Suprapubic skin (tissue), 4 donors: Measurements from ENCODE around the gene BICD1. TPM values are rescaled to one million over a fixed set of nuclear protein-coding genes. Genes with fewer than 3 reads are reported as not detected.

ENCODE experiments used
- DNase-seq, 2 donors: peaks; one replicate each; pipeline ENCODE4 v3.0.0-alpha.2; 2019; ENCODE audit warnings: low spot score in 2 of 2
- H3K27ac ChIP-seq: fragments of 200-600 bp; sonication (generic); one replicate; pipeline ENCODE4 v1.5.1; 2019
- H3K27me3 ChIP-seq: fragments of 200-600 bp; sonication (generic); one replicate; pipeline ENCODE4 v1.5.1; 2019
- H3K36me3 ChIP-seq: fragments of 200-600 bp; sonication (generic); one replicate; pipeline ENCODE4 v1.5.1; 2019
- H3K4me1 ChIP-seq: fragments of 200-600 bp; sonication (generic); one replicate; pipeline ENCODE4 v1.5.1; 2019
- H3K4me3 ChIP-seq: fragments of 200-600 bp; sonication (generic); one replicate; pipeline ENCODE4 v1.5.1; 2019; ENCODE audit warnings: mild to moderate bottlenecking
- H3K9me3 ChIP-seq: fragments of 200-600 bp; sonication (generic); one replicate; pipeline ENCODE4 v1.5.1; 2019
- CTCF ChIP-seq, 2 donors: fragments of 200-600 bp in 1 of 2; fragments of 450-650 bp in 1 of 2; sonication (generic) in 1 of 2; IDR thresholded peaks; one replicate each; pipeline ENCODE4 v1.5.1; 2016 to 2019; ENCODE audit warnings: antibody characterized with exemption in 2 of 2, mild to moderate bottlenecking in 1 of 2, moderate library complexity in 1 of 2
- EP300 ChIP-seq: sonication (generic); formaldehyde crosslinking; IDR thresholded peaks from one replicate; pipeline ENCODE4 v1.6.1; 2017; ENCODE audit warnings: antibody characterized with exemption
- POLR2A ChIP-seq, 2 donors: fragments of 450-650 bp; IDR thresholded peaks; one replicate each; pipeline ENCODE4 v1.6.1; 2017; ENCODE audit warnings: antibody characterized with exemption in 2 of 2, mild to moderate bottlenecking in 2 of 2, moderate library complexity in 2 of 2
- POLR2AphosphoS5 ChIP-seq, 3 donors: sonication (generic); formaldehyde crosslinking; IDR thresholded peaks; one replicate each; pipeline ENCODE4 v1.6.1; 2017; ENCODE audit warnings: antibody characterized with exemption in 3 of 3
- WGBS: methylation state at CpG from one replicate; pipeline ENCODE4 v1.1.5; 2018; 5-methylcytosine and 5-hydroxymethylcytosine counted together
- total RNA-seq, 4 donors: library from RNA; depleted of rRNA; stranded (reverse); fragments of >200 nt; gene quantifications; one replicate each; pipeline ENCODE4 v1.1.0, GENCODE V29; 2016

BICD1 gene
- total RNA-seq, 4 donors from 2014 or later: 1.5 to 5.4 (median 2.5) TPM

DNA sequence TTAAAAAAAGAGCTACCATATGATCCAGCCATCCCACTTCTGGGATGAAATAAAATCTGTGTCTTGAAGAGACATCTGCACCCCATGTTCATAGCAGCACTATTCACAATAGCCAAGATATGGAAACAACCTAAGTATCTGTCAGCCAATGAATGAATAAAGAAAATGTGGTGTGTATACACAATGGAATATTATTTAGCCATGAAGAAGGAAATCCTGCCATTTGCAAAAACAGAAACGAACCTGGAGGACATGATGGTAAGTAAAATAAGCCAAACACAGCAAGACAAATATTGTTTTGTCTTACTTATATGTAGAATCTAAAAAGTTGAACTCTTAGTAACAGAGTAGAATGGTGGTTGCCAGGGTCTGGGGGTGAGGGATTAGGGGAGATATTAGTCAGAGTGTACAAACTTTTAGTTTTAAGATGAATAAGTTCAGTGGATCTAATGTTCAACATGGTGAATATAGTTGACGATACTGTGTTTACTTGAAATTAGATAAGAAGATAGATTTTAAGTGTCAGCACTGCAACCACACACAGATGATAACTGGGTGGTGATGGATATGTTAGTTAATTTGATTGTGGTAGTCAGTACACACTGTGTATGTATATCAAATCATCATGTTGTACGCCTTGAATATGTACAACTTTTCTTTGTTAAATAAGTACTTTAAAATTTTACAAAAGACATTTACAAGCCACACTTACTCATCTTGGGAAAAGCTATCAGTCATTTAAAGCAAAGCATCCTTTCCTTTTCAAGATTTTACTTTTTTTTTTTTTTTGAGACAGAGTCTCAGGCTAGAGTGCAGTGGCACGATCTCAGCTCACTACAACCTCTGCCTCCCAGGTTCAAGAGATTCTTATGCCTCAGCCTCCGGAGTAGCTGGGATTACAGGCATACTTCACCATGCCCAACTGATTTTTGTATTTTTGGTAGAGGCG lies 89.9 kb downstream of the BICD1 start:
- Histone ChIP-seq H3K9me3 (peaks cover 8% of the 10 kb centered on the region), H3K4me3 (no peak overlapping the region), H3K4me1 (no peaks in the 10 kb centered on the region), H3K27me3 (no peaks in the 10 kb centered on the region), H3K36me3 (no peaks in the 10 kb centered on the region), H3K27ac (no peak overlapping the region)
- no peak for TF ChIP-seq POLR2AphosphoS5 (IDR thresholded peaks at IDR 0.05)
- TF ChIP-seq POLR2A (IDR thresholded peaks at IDR 0.05): no peak
- TF ChIP-seq EP300: no peak
- TF ChIP-seq CTCF (IDR thresholded peaks at IDR 0.05): no peak
- DNase-seq: no peak
- 94% methylated on average over 6 of the region's 6 CpGs for WGBS

DNA sequence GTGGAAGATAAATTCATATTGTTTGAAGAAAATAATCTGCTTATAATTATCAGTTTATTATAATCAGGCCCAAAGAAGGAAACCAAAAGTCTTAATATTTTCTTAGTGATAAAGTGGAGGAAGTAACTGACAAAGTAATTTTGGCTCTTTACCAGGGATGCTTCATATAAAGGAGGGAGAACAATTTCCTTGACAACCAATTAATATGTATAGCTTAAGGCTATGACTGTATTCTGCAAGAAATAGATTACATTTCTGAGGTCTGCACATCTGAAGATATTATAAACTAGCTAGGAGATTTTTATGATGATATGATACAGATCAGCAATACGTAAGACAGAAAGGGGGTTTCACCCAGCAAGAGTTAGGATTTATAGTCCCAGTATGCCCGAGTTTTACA lies 90.8 kb downstream of the BICD1 start:
- Histone ChIP-seq H3K36me3 (no peaks in the 10 kb centered on the region), H3K4me3 (no peak overlapping the region), H3K27ac (no peak overlapping the region), H3K4me1 (no peaks in the 10 kb centered on the region), H3K9me3 (peaks cover 8% of the 10 kb centered on the region), H3K27me3 (no peaks in the 10 kb centered on the region)
- 54% methylated on average over 2 of the region's 2 CpGs for WGBS
- TF ChIP-seq POLR2AphosphoS5 (IDR thresholded peaks at IDR 0.05) (no peak), POLR2A (IDR thresholded peaks at IDR 0.05) (no peak), CTCF (IDR thresholded peaks at IDR 0.05) (no peak), EP300 (no peak)
- DNase-seq: no peak

DNA sequence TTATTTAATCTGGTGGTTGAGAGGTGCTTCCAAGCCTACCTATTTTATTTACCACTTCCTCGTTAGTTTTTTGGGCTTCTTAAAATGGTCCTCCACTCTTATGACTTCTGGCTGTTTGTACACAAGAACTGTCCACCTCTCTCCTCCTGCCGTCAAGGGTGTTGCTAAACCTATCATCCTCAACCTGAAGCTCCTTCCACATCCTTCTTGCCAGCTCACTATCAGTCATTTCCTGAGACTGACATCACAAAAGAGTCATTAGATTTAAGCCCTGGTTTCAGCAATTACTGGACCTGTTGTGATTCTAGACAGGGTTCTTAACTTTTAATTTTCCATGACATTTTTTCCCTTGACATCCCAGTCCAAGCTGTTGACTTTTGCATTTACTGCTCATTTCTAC lies 91.9 kb downstream of the BICD1 start:
- Histone ChIP-seq H3K9me3 (peaks cover 8% of the 10 kb centered on the region), H3K27ac (no peak overlapping the region), H3K4me1 (no peaks in the 10 kb centered on the region), H3K36me3 (no peaks in the 10 kb centered on the region), H3K27me3 (no peaks in the 10 kb centered on the region), H3K4me3 (no peak overlapping the region)
- TF ChIP-seq POLR2AphosphoS5 (IDR thresholded peaks at IDR 0.05) (no peak), EP300 (no peak), POLR2A (IDR thresholded peaks at IDR 0.05) (no peak), CTCF (IDR thresholded peaks at IDR 0.05) (no peak)
- DNase-seq: no peak
- WGBS: 87% methylated on average over 2 of the region's 2 CpGs

DNA sequence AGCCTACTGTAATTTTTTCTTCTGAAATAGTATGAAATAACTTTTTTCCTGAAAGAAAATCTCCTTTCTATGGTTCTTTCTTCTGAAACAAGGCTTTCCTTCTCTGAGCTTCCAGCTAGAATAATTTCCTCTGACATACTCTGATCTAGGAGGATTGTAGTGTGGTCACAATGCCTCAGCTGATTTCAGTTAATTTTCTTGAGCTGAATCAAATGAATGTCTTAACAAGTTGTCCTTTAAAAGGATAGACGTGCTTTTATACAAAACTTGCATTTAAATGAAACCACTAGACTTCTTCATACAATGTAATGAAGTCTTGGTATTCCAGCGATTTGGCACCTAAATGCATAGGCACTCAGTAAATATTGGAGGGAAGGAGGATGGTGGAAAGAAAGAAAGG lies 94.4 kb downstream of the BICD1 start:
- Histone ChIP-seq H3K27ac (no peak overlapping the region), H3K9me3 (no peaks in the 10 kb centered on the region), H3K36me3 (no peaks in the 10 kb centered on the region), H3K27me3 (no peaks in the 10 kb centered on the region), H3K4me3 (no peak overlapping the region), H3K4me1 (no peaks in the 10 kb centered on the region)
- WGBS: 74% methylated on average over 2 of the region's 2 CpGs
- no peak for DNase-seq
- no peak for TF ChIP-seq POLR2A (IDR thresholded peaks at IDR 0.05)
- no peak for TF ChIP-seq POLR2AphosphoS5 (IDR thresholded peaks at IDR 0.05)
- no peak for TF ChIP-seq EP300
- no peak for TF ChIP-seq CTCF (IDR thresholded peaks at IDR 0.05)

DNA sequence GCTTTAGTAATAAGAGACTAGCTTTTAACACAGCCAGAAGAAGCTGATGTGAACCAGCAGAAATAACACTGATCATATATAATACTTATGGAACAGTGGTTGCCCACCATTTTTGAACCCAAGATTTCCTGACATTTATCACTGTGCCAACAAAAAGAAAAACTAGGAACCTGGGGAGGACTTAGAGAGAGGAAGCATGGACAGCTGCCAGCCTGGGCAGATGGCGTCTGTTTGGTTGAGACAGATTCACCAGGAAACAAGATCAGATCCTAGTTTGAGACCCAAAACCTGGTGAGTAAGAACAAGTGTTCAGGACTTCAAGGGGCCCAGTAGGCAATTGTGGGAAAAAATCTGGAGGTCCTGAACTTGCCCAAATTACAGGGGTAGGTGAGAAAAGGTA lies 95.3 kb downstream of the BICD1 start:
- Histone ChIP-seq H3K4me3 (no peak overlapping the region), H3K27me3 (no peaks in the 10 kb centered on the region), H3K9me3 (no peaks in the 10 kb centered on the region), H3K4me1 (no peaks in the 10 kb centered on the region), H3K27ac (no peak overlapping the region), H3K36me3 (no peaks in the 10 kb centered on the region)
- TF ChIP-seq EP300: no peak
- TF ChIP-seq CTCF (IDR thresholded peaks at IDR 0.05): no peak
- no peak for TF ChIP-seq POLR2AphosphoS5 (IDR thresholded peaks at IDR 0.05)
- TF ChIP-seq POLR2A (IDR thresholded peaks at IDR 0.05): no peak
- DNase-seq: no peak
- 53% methylated on average over 1 of the region's 1 CpG for WGBS
